HEK293 (cell line): ENCODE measurements around the gene UBE2M.

Source experiments
- CTCF ChIA-PET: fragments of 350-600 bp; formaldehyde crosslinking; extraction: SDS; loops from one replicate; lab custom pipeline; 2021; ENCODE audit warnings: antibody characterized with exemption; lab: Yijun Ruan, JAX
- POLR2A ChIA-PET: fragments of 300-600 bp; formaldehyde crosslinking; extraction: SDS; loops from one replicate; lab custom pipeline; 2020; ENCODE audit warnings: antibody characterized with exemption, inconsistent platforms; lab: Yijun Ruan, JAX
- H3K27ac ChIP-seq: fragments of 200-500 bp; sonication (Bioruptor generic); 2 replicates; pipeline ENCODE4 v1.5.1; 2014; ENCODE audit warnings: low read depth, low read length, control low read depth, inconsistent platforms; ENCODE audit errors: extremely low read depth
- H3K36me3 ChIP-seq, 2 experiments: fragments of 200-500 bp in 1 of 2; sonication (Bioruptor generic) in 1 of 2; 1 replicate in 1 of 2; 2 replicates in 1 of 2; pipeline ENCODE4 v1.5.1; 2014 to 2017; ENCODE audit warnings: inconsistent platforms in 2 of 2, low read length in 2 of 2; ENCODE audit not compliant: control insufficient read depth in 2 of 2, insufficient read depth in 1 of 2
- H3K4me1 ChIP-seq: fragments of 200-500 bp; sonication (Bioruptor generic); 2 replicates; pipeline ENCODE4 v1.5.1; 2014; ENCODE audit warnings: mild to moderate bottlenecking, low read length, inconsistent platforms; ENCODE audit not compliant: control insufficient read depth, insufficient read depth
- H3K4me3 ChIP-seq: 2 replicates; pipeline ENCODE4 v1.5.1; 2011; ENCODE audit warnings: low read depth, mild to moderate bottlenecking, control low read depth, low read length, moderate library complexity
- H3K9me3 ChIP-seq: fragments of 200-500 bp; sonication (Bioruptor generic); 2 replicates; pipeline ENCODE4 v1.5.1; 2014; ENCODE audit warnings: low read depth, low read length, inconsistent platforms; ENCODE audit not compliant: control insufficient read depth, insufficient read depth
- EGR2 ChIP-seq: fragments of 450-650 bp; formaldehyde crosslinking; IDR thresholded peaks from 2 replicates; pipeline ENCODE4 v1.5.1; 2016; ENCODE audit warnings: low read depth, missing biosample characterization, missing genetic modification characterization
- FEZF1 ChIP-seq: fragments of 450-650 bp; formaldehyde crosslinking; IDR thresholded peaks from 2 replicates; pipeline ENCODE4 v1.5.1; 2016; ENCODE audit warnings: missing biosample characterization, missing genetic modification characterization
- GLIS2 ChIP-seq: fragments of 450-650 bp; formaldehyde crosslinking; IDR thresholded peaks from 2 replicates; pipeline ENCODE4 v1.5.1; 2016; ENCODE audit warnings: missing biosample characterization, missing genetic modification characterization
- KLF16 ChIP-seq: fragments of 450-650 bp; formaldehyde crosslinking; IDR thresholded peaks from 2 replicates; pipeline ENCODE4 v1.5.1; 2017; ENCODE audit warnings: missing biosample characterization, missing genetic modification characterization
- MEIS1 ChIP-seq: sonication (generic); formaldehyde crosslinking; IDR thresholded peaks from 2 replicates; pipeline ENCODE4 v1.8.1; 2022; ENCODE audit warnings: missing genetic modification reagents, mild to moderate bottlenecking, borderline replicate concordance
- OSR2 ChIP-seq: fragments of 450-650 bp; formaldehyde crosslinking; IDR thresholded peaks from 2 replicates; pipeline ENCODE4 v1.5.1; 2016; ENCODE audit warnings: missing biosample characterization, missing genetic modification characterization
- RBAK ChIP-seq: fragments of 450-650 bp; formaldehyde crosslinking; IDR thresholded peaks from 2 replicates; pipeline ENCODE4 v1.5.1; 2016; ENCODE audit warnings: missing biosample characterization, missing genetic modification characterization
- WT1 ChIP-seq: fragments of 450-650 bp; formaldehyde crosslinking; IDR thresholded peaks from 2 replicates; pipeline ENCODE4 v1.5.1; 2016; ENCODE audit warnings: missing biosample characterization, missing genetic modification characterization
- YY1 ChIP-seq: fragments of 450-650 bp; formaldehyde crosslinking; IDR thresholded peaks from 2 replicates; pipeline ENCODE4 v1.5.1; 2018; ENCODE audit warnings: missing biosample characterization, missing genetic modification characterization
- ZEB2 ChIP-seq: fragments of 450-650 bp; formaldehyde crosslinking; IDR thresholded peaks from 2 replicates; pipeline ENCODE4 v1.5.1; 2016; ENCODE audit warnings: missing biosample characterization, missing genetic modification characterization
- ZFP3 ChIP-seq: fragments of 450-650 bp; formaldehyde crosslinking; IDR thresholded peaks from 2 replicates; pipeline ENCODE4 v1.5.1; 2016; ENCODE audit warnings: low read depth, missing biosample characterization, missing genetic modification characterization
- ZNF112 ChIP-seq: fragments of 450-650 bp; formaldehyde crosslinking; IDR thresholded peaks from 2 replicates; pipeline ENCODE4 v1.5.0; 2017; ENCODE audit warnings: missing biosample characterization, missing genetic modification characterization
- ZNF121 ChIP-seq: fragments of 450-650 bp; formaldehyde crosslinking; IDR thresholded peaks from 2 replicates; pipeline ENCODE4 v1.5.1; 2016; ENCODE audit warnings: missing biosample characterization, missing genetic modification characterization
- ZNF18 ChIP-seq: fragments of 450-650 bp; formaldehyde crosslinking; IDR thresholded peaks from 2 replicates; pipeline ENCODE4 v1.5.1; 2016; ENCODE audit warnings: missing biosample characterization, missing genetic modification characterization
- ZNF514 ChIP-seq: fragments of 450-650 bp; formaldehyde crosslinking; IDR thresholded peaks from 2 replicates; pipeline ENCODE4 v1.5.1; 2016; ENCODE audit warnings: missing biosample characterization, missing genetic modification characterization
- ZNF658 ChIP-seq: fragments of 450-650 bp; formaldehyde crosslinking; IDR thresholded peaks from 2 replicates; pipeline ENCODE4; 2016; ENCODE audit warnings: missing biosample characterization, missing genetic modification characterization
- ZNF701 ChIP-seq: fragments of 450-650 bp; formaldehyde crosslinking; IDR thresholded peaks from 2 replicates; pipeline ENCODE4 v1.5.1; 2016; ENCODE audit warnings: missing biosample characterization, missing genetic modification characterization
- ZNF791 ChIP-seq: fragments of 450-650 bp; formaldehyde crosslinking; IDR thresholded peaks from 2 replicates; pipeline ENCODE4 v1.5.1; 2016; ENCODE audit warnings: missing biosample characterization, missing genetic modification characterization
- TF ChIP-seq, protein P1 (sequence below): fragments of 450-650 bp; formaldehyde crosslinking; IDR thresholded peaks from 2 replicates; pipeline ENCODE4 v1.5.1; 2016; ENCODE audit warnings: missing biosample characterization, missing genetic modification characterization
- TF ChIP-seq, protein P2 (sequence below): fragments of 450-650 bp; formaldehyde crosslinking; IDR thresholded peaks from 2 replicates; pipeline ENCODE4 v1.5.1; 2016; ENCODE audit warnings: missing biosample characterization, missing genetic modification characterization
- TF ChIP-seq, protein P3 (sequence below): fragments of 450-650 bp; formaldehyde crosslinking; IDR thresholded peaks from 2 replicates; pipeline ENCODE4 v1.5.1; 2016; ENCODE audit warnings: missing biosample characterization, missing genetic modification characterization, low read depth
- TF ChIP-seq, protein P4 (sequence below): fragments of 450-650 bp; formaldehyde crosslinking; IDR thresholded peaks from 2 replicates; pipeline ENCODE4 v1.5.1; 2016; ENCODE audit warnings: missing biosample characterization, missing genetic modification characterization
- TF ChIP-seq, protein P5 (sequence below): fragments of 450-650 bp; formaldehyde crosslinking; IDR thresholded peaks from 2 replicates; pipeline ENCODE4 v1.5.1; 2017; ENCODE audit warnings: missing biosample characterization, missing genetic modification characterization
- TF ChIP-seq, protein P6 (sequence below): fragments of 450-650 bp; formaldehyde crosslinking; IDR thresholded peaks from 2 replicates; pipeline ENCODE4 v1.5.1; 2017; ENCODE audit warnings: missing biosample characterization, missing genetic modification characterization

Gene UBE2M

DNA sequence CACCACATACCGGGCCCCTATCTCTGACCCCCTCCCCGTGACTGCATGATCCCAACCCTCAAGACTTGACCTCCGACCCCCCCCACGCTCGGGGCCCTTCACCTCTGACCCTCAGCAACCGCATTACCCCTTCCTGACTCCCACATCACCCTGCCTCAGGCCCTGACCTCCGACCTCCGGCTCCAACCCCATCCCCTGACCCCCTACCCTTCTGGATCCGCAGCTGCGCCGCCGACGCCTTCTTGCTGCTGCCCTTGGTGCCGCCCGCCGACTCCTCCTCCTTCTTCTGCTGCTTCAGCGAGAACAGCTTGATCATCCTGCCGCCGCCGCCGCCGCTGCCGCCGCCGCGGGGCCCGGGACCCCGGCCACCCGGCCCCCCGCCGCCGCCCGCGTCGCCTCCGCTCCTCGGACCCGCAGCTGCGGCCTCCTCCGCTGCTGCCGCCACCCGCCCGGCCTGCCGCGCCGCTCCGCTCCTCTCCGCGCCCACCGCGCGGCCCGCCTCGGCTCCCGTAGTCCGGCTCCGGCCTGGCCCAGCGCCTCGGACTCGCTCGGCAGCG, at the start of gene UBE2M:
UBE2M (minus strand) TSS at position 546 of the 557 bp plus-strand sequence; CDS start at position 316, 230 bp downstream.
- Histone ChIP-seq H3K36me3 (peaks cover 13 to 51% of the 10 kb centered on the region in 2 experiments), H3K27ac (peak within 1 kb of the TSS; percentile 99), H3K4me1 (peaks cover 17% of the 10 kb centered on the region), H3K9me3 (no peaks in the 10 kb centered on the region), H3K4me3 (peak within 1 kb of the TSS; percentile 89)
- ChIA-PET POLR2A (interaction anchor here (1.2 to 4.0 kb wide), 4 partner anchors 9 to 38 kb away, joined by 3 to 62 read pairs (median 20); partner anchors contain the start of genes TRIM28 and ZBTB45), CTCF (interaction anchor here (1.1 to 1.2 kb wide), 2 partner anchors 14 to 38 kb away, joined by 3 read pairs; partner anchors contain the start of gene ZBTB45)
- no peak for TF ChIP-seq MEIS1
- 0 out of 2 replicates have a peak, but pooled peaks have one; percentile 20 for TF ChIP-seq FEZF1 (tag by site-specific recombination)
- TF ChIP-seq ZNF112 (tag by site-specific recombination): no peak
- no peak for TF ChIP-seq ZNF791 (tag by site-specific recombination)
- TF ChIP-seq WT1 (tag by site-specific recombination): no peak
- TF ChIP-seq EGR2 (tag by site-specific recombination): peak; percentile 72
- TF ChIP-seq ZNF701 (tag by site-specific recombination): no peak
- no peak for TF ChIP-seq ZNF514 (tag by site-specific recombination)
- no peak for TF ChIP-seq ZNF658 (tag by site-specific recombination)
- TF ChIP-seq, protein P1, sequence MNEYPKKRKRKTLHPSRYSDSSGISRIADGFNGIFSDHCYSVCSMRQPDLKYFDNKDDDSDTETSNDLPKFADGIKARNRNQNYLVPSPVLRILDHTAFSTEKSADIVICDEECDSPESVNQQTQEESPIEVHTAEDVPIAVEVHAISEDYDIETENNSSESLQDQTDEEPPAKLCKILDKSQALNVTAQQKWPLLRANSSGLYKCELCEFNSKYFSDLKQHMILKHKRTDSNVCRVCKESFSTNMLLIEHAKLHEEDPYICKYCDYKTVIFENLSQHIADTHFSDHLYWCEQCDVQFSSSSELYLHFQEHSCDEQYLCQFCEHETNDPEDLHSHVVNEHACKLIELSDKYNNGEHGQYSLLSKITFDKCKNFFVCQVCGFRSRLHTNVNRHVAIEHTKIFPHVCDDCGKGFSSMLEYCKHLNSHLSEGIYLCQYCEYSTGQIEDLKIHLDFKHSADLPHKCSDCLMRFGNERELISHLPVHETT: 0 out of 2 replicates have a peak, but pooled peaks have one; percentile 36
- TF ChIP-seq, protein P2, sequence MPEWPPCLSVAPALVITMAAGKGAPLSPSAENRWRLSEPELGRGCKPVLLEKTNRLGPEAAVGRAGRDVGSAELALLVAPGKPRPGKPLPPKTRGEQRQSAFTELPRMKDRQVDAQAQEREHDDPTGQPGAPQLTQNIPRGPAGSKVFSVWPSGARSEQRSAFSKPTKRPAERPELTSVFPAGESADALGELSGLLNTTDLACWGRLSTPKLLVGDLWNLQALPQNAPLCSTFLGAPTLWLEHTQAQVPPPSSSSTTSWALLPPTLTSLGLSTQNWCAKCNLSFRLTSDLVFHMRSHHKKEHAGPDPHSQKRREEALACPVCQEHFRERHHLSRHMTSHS (tag by site-specific recombination): no peak
- TF ChIP-seq, protein P3, sequence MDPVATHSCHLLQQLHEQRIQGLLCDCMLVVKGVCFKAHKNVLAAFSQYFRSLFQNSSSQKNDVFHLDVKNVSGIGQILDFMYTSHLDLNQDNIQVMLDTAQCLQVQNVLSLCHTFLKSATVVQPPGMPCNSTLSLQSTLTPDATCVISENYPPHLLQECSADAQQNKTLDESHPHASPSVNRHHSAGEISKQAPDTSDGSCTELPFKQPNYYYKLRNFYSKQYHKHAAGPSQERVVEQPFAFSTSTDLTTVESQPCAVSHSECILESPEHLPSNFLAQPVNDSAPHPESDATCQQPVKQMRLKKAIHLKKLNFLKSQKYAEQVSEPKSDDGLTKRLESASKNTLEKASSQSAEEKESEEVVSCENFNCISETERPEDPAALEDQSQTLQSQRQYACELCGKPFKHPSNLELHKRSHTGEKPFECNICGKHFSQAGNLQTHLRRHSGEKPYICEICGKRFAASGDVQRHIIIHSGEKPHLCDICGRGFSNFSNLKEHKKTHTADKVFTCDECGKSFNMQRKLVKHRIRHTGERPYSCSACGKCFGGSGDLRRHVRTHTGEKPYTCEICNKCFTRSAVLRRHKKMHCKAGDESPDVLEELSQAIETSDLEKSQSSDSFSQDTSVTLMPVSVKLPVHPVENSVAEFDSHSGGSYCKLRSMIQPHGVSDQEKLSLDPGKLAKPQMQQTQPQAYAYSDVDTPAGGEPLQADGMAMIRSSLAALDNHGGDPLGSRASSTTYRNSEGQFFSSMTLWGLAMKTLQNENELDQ (tag by site-specific recombination): no peak
- 0 out of 2 replicates have a peak, but pooled peaks have one; percentile 4 for TF ChIP-seq ZEB2 (tag by site-specific recombination)
- TF ChIP-seq, protein P4, sequence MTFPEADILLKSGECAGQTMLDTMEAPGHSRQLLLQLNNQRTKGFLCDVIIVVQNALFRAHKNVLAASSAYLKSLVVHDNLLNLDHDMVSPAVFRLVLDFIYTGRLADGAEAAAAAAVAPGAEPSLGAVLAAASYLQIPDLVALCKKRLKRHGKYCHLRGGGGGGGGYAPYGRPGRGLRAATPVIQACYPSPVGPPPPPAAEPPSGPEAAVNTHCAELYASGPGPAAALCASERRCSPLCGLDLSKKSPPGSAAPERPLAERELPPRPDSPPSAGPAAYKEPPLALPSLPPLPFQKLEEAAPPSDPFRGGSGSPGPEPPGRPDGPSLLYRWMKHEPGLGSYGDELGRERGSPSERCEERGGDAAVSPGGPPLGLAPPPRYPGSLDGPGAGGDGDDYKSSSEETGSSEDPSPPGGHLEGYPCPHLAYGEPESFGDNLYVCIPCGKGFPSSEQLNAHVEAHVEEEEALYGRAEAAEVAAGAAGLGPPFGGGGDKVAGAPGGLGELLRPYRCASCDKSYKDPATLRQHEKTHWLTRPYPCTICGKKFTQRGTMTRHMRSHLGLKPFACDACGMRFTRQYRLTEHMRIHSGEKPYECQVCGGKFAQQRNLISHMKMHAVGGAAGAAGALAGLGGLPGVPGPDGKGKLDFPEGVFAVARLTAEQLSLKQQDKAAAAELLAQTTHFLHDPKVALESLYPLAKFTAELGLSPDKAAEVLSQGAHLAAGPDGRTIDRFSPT: peak; percentile 13; the same call in 1 of the 2 replicates
- no peak for TF ChIP-seq ZNF18 (tag by site-specific recombination)
- TF ChIP-seq ZFP3: no peak
- TF ChIP-seq, protein P5, sequence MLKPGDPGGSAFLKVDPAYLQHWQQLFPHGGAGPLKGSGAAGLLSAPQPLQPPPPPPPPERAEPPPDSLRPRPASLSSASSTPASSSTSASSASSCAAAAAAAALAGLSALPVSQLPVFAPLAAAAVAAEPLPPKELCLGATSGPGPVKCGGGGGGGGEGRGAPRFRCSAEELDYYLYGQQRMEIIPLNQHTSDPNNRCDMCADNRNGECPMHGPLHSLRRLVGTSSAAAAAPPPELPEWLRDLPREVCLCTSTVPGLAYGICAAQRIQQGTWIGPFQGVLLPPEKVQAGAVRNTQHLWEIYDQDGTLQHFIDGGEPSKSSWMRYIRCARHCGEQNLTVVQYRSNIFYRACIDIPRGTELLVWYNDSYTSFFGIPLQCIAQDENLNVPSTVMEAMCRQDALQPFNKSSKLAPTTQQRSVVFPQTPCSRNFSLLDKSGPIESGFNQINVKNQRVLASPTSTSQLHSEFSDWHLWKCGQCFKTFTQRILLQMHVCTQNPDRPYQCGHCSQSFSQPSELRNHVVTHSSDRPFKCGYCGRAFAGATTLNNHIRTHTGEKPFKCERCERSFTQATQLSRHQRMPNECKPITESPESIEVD: no peak
- no peak for TF ChIP-seq RBAK
- no peak for TF ChIP-seq YY1 (tag by site-specific recombination)
- TF ChIP-seq GLIS2: no peak
- no peak for TF ChIP-seq KLF16 (tag by site-specific recombination)
- TF ChIP-seq ZNF121 (tag by site-specific recombination): no peak
- TF ChIP-seq OSR2 (tag by site-specific recombination): no peak
- TF ChIP-seq, protein P6, sequence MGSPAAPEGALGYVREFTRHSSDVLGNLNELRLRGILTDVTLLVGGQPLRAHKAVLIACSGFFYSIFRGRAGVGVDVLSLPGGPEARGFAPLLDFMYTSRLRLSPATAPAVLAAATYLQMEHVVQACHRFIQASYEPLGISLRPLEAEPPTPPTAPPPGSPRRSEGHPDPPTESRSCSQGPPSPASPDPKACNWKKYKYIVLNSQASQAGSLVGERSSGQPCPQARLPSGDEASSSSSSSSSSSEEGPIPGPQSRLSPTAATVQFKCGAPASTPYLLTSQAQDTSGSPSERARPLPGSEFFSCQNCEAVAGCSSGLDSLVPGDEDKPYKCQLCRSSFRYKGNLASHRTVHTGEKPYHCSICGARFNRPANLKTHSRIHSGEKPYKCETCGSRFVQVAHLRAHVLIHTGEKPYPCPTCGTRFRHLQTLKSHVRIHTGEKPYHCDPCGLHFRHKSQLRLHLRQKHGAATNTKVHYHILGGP (tag by site-specific recombination): no peak
